Neutrophil (primary cell): ENCODE data around the gene COL11A1.

ENCODE experiments used
- H3K27ac ChIP-seq: fragments of 200-600 bp; sonication (generic); 2 replicates; pipeline ENCODE4 v1.5.1; 2016; ENCODE audit warnings: mild to moderate bottlenecking, moderate library complexity
- H3K27me3 ChIP-seq: fragments of 200-600 bp; sonication (generic); 2 replicates; pipeline ENCODE4 v1.6.0; 2016; ENCODE audit warnings: mild to moderate bottlenecking
- H3K36me3 ChIP-seq: fragments of 200-600 bp; sonication (generic); 2 replicates; pipeline ENCODE4 v1.5.1; 2017
- H3K4me1 ChIP-seq, 2 experiments: fragments of 200-600 bp in 1 of 2; sonication (generic) in 1 of 2; 1 replicate in 1 of 2; 2 replicates in 1 of 2; pipeline versions ENCODE4 v1.5.1 to v1.6.1; 2013 to 2016; ENCODE audit warnings: low read depth in 1 of 2, low read length in 1 of 2, mild to moderate bottlenecking in 1 of 2, moderate library complexity in 1 of 2; ENCODE audit not compliant: control insufficient read depth in 1 of 2, insufficient read depth in 1 of 2
- H3K4me3 ChIP-seq, 2 experiments: fragments of 200-600 bp in 1 of 2; sonication (generic) in 1 of 2; 1 replicate in 1 of 2; 2 replicates in 1 of 2; pipeline ENCODE4 v1.5.1; 2013 to 2016; ENCODE audit warnings: low read depth in 1 of 2, low read length in 1 of 2, mild to moderate bottlenecking in 1 of 2, moderate library complexity in 1 of 2
- H3K9me3 ChIP-seq: fragments of 200-600 bp; sonication (generic); 2 replicates; pipeline ENCODE4 v1.5.1; 2016
- TF ChIP-seq, protein P1 (sequence below): fragments of 200-600 bp; sonication (generic); IDR thresholded peaks from 2 replicates; pipeline ENCODE4 v1.5.1; 2016; ENCODE audit warnings: antibody characterized with exemption

COL11A1 gene

DNA sequence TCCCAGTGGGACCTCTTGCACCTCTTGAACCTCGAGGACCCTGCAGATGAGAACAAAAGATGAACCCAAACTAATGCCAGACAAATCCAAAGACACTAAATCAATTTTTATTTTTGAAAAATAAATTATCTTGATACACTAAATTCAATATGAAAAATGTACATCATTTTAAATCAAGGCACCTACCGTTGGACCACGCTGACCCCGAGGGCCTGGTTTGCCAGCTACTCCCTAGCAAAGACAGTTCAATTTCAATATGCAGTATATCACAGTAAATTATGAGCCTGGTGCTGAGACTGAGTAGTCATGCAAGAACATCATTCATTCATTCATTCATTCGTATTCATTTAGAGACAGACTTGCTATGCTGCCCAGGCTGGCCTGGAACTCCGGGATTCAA is 129.4 kb downstream of the COL11A1 start:
- H3K27ac ChIP-seq = no peak overlapping the region
- H3K27me3 ChIP-seq = no peaks in the 10 kb centered on the region
- no peaks in the 10 kb centered on the region for H3K4me1 ChIP-seq
- no peak overlapping the region for H3K4me3 ChIP-seq
- H3K9me3 ChIP-seq = no peaks in the 10 kb centered on the region
- no peaks in the 10 kb centered on the region for H3K36me3 ChIP-seq
- TF ChIP-seq, protein P1, sequence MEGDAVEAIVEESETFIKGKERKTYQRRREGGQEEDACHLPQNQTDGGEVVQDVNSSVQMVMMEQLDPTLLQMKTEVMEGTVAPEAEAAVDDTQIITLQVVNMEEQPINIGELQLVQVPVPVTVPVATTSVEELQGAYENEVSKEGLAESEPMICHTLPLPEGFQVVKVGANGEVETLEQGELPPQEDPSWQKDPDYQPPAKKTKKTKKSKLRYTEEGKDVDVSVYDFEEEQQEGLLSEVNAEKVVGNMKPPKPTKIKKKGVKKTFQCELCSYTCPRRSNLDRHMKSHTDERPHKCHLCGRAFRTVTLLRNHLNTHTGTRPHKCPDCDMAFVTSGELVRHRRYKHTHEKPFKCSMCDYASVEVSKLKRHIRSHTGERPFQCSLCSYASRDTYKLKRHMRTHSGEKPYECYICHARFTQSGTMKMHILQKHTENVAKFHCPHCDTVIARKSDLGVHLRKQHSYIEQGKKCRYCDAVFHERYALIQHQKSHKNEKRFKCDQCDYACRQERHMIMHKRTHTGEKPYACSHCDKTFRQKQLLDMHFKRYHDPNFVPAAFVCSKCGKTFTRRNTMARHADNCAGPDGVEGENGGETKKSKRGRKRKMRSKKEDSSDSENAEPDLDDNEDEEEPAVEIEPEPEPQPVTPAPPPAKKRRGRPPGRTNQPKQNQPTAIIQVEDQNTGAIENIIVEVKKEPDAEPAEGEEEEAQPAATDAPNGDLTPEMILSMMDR = no peak

DNA sequence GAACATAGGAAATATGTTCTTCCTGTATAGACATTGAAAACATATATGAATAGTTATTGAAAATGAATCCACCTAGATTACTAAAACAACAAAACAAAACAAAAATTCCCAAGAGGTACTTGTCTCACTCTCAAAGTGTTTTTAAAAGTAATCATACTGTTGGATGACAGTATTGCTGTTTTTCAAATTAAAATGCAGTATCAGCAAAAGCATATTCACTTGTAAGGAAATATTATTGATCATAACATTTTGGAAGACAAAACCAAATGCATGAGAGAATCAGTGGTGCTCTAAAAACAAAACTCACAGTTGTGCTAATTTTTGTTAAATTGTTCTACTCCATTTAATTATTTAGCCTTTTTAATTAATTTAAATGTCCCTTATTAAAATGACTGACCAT is 131.0 kb downstream of the COL11A1 start:
- Histone ChIP-seq H3K4me1 (no peaks in the 10 kb centered on the region), H3K4me3 (no peak overlapping the region), H3K36me3 (no peaks in the 10 kb centered on the region), H3K9me3 (no peaks in the 10 kb centered on the region), H3K27ac (no peak overlapping the region), H3K27me3 (no peaks in the 10 kb centered on the region)
- TF ChIP-seq, protein P1 = no peak

DNA sequence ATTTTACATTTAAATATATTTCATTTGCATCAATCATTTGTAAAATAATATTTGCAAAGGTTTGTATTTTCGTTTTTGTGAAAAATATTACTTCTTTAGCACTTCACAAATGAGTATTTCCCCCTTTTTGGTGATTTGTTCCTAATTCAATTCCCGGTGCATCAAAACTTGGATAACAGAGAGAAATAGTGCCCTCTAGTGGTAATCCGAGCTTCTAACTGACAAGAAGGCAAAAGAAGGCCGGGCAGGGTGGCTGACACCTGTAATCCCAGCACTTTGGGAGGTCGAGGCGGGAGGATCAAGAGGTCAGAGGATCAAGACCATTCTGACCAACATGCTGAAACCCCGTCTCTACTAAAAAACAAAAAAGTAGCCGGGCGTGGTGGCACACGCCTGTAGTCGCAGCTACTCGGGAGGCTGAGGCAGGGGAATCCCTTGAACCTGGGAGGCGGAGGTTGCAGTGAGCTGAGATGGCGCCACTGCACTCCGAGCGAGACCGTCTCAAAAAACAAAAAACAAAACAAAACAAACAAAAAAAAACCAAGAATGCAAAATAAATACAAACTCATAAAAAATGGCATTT is 137.7 kb downstream of the COL11A1 start:
- H3K27ac ChIP-seq = no peak overlapping the region
- H3K4me3 ChIP-seq = no peak overlapping the region
- TF ChIP-seq, protein P1 = no peak
- no peaks in the 10 kb centered on the region for H3K9me3 ChIP-seq
- no peaks in the 10 kb centered on the region for H3K4me1 ChIP-seq
- H3K36me3 ChIP-seq = no peaks in the 10 kb centered on the region
- H3K27me3 ChIP-seq = no peaks in the 10 kb centered on the region

DNA sequence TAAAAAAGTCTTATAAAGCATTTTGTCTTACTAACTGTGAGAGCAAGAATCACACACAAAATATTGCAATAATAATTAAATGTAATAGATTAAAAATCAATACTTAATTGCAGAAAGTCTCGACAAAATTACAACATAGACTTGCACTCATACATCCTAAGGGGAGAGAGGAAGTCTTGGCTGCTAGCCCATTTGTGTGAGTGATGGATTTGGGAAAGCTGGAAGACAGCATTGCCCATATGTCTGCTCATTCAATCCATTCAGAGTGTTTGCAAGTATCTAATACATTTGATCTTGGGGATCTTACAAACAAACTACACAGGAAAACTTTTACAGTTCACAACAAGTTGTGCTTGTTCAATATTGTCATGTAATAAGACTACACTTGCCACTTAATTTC is 140.5 kb downstream of the COL11A1 start:
- no peak overlapping the region for H3K4me3 ChIP-seq
- no peaks in the 10 kb centered on the region for H3K27me3 ChIP-seq
- no peaks in the 10 kb centered on the region for H3K9me3 ChIP-seq
- H3K4me1 ChIP-seq = no peaks in the 10 kb centered on the region
- no peak overlapping the region for H3K27ac ChIP-seq
- TF ChIP-seq, protein P1 = no peak
- H3K36me3 ChIP-seq = no peaks in the 10 kb centered on the region

DNA sequence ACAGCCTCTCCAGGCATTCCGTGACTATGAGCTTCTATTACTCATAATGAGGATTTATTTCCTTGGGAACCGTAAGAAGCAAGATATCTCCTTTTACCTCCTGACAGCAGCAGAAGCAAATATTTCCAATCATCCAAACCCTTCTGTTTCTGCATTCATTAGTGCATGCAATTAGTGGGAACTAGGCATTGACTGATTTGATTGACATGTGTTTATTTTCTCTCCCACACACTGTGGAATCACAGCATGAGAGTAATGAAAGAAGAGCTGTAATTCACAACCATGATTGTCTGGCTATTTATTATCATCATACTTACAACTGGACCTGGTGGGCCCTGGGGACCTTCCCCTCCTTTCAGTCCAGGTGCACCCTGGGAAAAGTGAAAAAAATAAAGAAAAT is 146.8 kb downstream of the COL11A1 start:
- no peaks in the 10 kb centered on the region for H3K27me3 ChIP-seq
- no peak overlapping the region for H3K27ac ChIP-seq

More for the DNA sequence above, 146.8 kb downstream of the COL11A1 start:
- H3K36me3 ChIP-seq = no peaks in the 10 kb centered on the region
- H3K9me3 ChIP-seq = no peaks in the 10 kb centered on the region
- TF ChIP-seq, protein P1 = no peak
- no peaks in the 10 kb centered on the region for H3K4me1 ChIP-seq
- H3K4me3 ChIP-seq = no peak overlapping the region
